Ramos (cell line): ENCODE data around the gene VPS11.

Experiments used
- in situ Hi-C: fragments of 300-500 bp; cut with MboI; formaldehyde crosslinking; loops from one replicate; pipeline ENCODE4 v1.14.3; 2022; ENCODE audit warnings: low sequenced_read_pairs; ENCODE audit not compliant: unreplicated experiment

VPS11 gene

GRCh38 chr11:119065369-119065768 is 2.2 kb upstream of the VPS11 start:
- in situ Hi-C loops = no loop called here

GRCh38 chr11:119077839-119078238 is 10.2 kb downstream of the VPS11 start:
- in situ Hi-C loops = no loop called here

GRCh38 chr11:119078675-119079420 is 11.2 kb downstream of the VPS11 start:
- in situ Hi-C loops = no loop called here

- in situ Hi-C loops = no loop called here
These were observed 14.2 kb downstream of the VPS11 start for GRCh38 chr11:119081682-119082260.

- in situ Hi-C loops = no loop called here
These were observed 17.2 kb downstream of the VPS11 start, which contains the start of gene HMBS for GRCh38 chr11:119084663-119085436. Gene HMBS (plus strand): TSS chr11:119084881. CDS start chr11:119085034, 153 bp downstream.

GRCh38 chr11:119085437-119085847 is 17.8 kb downstream of the VPS11 start:
- in situ Hi-C loops = no loop called here

GRCh38 chr11:119087123-119087522 is 19.5 kb downstream of the VPS11 start:
- in situ Hi-C loops = no loop called here

GRCh38 chr11:119087747-119088241 is 20.2 kb downstream of the VPS11 start:
- in situ Hi-C loops = no loop called here

- in situ Hi-C loops = no loop called here
These were observed 20.8 kb downstream of the VPS11 start for GRCh38 chr11:119088406-119088805.

GRCh38 chr11:119089319-119089718 is 21.7 kb downstream of the VPS11 start:
- in situ Hi-C loops = no loop called here

GRCh38 chr11:119091178-119091577 is 23.6 kb downstream of the VPS11 start:
- in situ Hi-C loops = no loop called here

GRCh38 chr11:119091966-119092879 is 24.6 kb downstream of the VPS11 start:
- in situ Hi-C loops = no loop called here

GRCh38 chr11:119092880-119093842 is 25.5 kb downstream of the VPS11 start:
- in situ Hi-C loops = no loop called here

- in situ Hi-C loops = no loop called here
These were observed 26.6 kb downstream of the VPS11 start for GRCh38 chr11:119093942-119094815.

GRCh38 chr11:119094816-119095065 is 27.1 kb downstream of the VPS11 start:
- in situ Hi-C loops = no loop called here

GRCh38 chr11:119095066-119095880 is 27.7 kb downstream of the VPS11 start:
- in situ Hi-C loops = no loop called here

GRCh38 chr11:119099711-119100110 is 32.1 kb downstream of the VPS11 start:
- in situ Hi-C loops = no loop called here
